LNCaP clone FGC (cell line): Measurements from ENCODE around the gene GCKR.

Experiments
- DNase-seq: peaks from one replicate; pipeline ENCODE4 v3.0.0-alpha.2; 2011; ENCODE audit warnings: low read depth
- H3K4me3 ChIP-seq: 2 replicates; pipeline ENCODE4 v1.5.1; 2011; ENCODE audit warnings: mild to moderate bottlenecking, low read depth, low read length, control low read depth
- TF ChIP-seq, protein P1 (sequence below): IDR thresholded peaks from 2 replicates; pipeline ENCODE4 v1.5.1; 2012; ENCODE audit warnings: mild to moderate bottlenecking; ENCODE audit not compliant: control insufficient read depth, insufficient read depth; ENCODE audit errors: extremely low read depth

Gene GCKR

DNA sequence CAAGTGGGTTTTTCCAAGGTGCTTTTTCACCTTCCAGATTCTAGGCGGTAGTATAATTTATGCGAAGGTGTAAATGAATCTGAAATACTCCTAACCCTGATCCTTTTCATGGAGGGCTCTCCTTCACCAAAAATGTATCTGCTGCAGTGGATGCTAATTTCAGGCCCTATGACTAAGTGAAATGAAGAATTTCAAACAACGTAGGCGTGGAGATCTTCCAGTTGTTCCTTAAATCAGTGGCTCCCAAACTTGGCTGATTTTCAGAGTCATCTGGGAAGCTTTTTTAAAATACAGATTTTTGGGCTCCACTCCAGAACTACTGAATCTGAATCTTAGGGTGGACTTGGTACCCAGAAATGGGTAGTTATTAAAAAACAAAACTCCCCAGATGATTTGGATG, 5.5 kb downstream of the GCKR start:
- H3K4me3 ChIP-seq: no peak overlapping the region
- no peak for DNase-seq
- TF ChIP-seq, protein P1, sequence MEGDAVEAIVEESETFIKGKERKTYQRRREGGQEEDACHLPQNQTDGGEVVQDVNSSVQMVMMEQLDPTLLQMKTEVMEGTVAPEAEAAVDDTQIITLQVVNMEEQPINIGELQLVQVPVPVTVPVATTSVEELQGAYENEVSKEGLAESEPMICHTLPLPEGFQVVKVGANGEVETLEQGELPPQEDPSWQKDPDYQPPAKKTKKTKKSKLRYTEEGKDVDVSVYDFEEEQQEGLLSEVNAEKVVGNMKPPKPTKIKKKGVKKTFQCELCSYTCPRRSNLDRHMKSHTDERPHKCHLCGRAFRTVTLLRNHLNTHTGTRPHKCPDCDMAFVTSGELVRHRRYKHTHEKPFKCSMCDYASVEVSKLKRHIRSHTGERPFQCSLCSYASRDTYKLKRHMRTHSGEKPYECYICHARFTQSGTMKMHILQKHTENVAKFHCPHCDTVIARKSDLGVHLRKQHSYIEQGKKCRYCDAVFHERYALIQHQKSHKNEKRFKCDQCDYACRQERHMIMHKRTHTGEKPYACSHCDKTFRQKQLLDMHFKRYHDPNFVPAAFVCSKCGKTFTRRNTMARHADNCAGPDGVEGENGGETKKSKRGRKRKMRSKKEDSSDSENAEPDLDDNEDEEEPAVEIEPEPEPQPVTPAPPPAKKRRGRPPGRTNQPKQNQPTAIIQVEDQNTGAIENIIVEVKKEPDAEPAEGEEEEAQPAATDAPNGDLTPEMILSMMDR: no peak

DNA sequence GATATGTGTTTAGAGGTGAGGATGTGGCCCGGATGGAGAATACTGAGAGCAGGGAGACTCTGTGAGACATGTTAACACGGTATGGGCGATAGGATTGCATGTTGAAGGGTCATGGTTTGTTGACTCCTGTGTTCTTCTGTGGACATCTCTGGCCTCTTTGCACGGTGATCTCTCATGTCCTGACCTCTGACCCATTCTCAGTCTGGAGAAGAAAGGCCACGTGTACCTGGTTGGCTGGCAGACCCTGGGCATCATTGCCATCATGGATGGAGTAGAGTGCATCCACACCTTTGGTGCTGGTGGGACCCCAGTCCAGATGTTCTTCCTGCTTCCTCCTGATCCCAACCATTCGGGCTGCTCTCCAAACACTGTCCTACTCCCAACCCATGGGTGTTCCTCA, 9.9 kb downstream of the GCKR start:
- no peak overlapping the region for H3K4me3 ChIP-seq
- DNase-seq: no peak
- TF ChIP-seq, protein P1: no peak

DNA sequence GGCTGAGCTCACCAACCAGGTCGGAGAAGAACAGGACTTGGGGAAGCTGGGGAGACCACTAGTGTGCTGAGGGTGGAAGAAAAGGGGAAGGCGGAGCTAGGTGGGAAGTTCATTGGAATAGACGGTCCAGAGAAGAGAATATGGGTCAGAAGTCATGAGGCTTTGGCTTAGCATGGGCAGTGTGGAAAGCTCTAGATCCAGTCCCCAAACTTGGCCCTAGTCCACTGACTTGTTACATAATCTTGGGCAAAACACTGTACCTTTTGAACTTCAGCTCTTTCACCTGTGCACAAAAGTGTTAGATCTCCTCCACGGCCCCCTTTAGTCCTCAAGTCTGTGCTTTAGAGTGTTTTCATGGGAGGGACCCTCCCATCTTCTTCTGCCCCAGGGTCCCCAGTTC, 10.7 kb downstream of the GCKR start:
- no peak for DNase-seq
- TF ChIP-seq, protein P1: no peak
- no peak overlapping the region for H3K4me3 ChIP-seq

- TF ChIP-seq, protein P1: no peak
- no peak for DNase-seq
- H3K4me3 ChIP-seq: no peak overlapping the region
These were observed 12.7 kb downstream of the GCKR start for GRCh38 chr2:27509326-27509725.

- no peak overlapping the region for H3K4me3 ChIP-seq
- DNase-seq: no peak
- TF ChIP-seq, protein P1: no peak
These were observed 21.6 kb downstream of the GCKR start for GRCh38 chr2:27518113-27518781.

DNA sequence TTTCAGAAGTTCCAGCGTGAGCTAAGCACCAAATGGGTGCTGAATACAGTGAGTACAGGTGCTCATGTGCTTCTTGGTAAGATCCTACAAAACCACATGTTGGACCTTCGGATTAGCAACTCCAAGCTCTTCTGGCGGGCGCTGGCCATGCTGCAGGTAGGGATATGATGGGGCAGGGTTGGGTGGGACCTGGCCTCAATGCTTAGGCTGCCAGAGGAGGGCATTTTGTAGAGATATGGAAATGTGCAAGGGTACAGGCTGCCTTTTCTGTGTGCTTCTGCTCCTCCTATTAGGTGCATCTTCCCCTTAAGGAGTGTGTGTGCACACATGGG, 22.1 kb downstream of the GCKR start:
- DNase-seq: no peak

More for the DNA sequence above, 22.1 kb downstream of the GCKR start:
- TF ChIP-seq, protein P1: no peak
- no peak overlapping the region for H3K4me3 ChIP-seq
